Heart left ventricle (tissue), 16 donors: ENCODE results near the gene ABCC3. TPM values are rescaled to one million over a fixed set of nuclear protein-coding genes. Genes with fewer than 3 reads are reported as not detected.

Source experiments
- ATAC-seq, 4 donors: fragments of 200-7000 bp; cut with Tn5 transposase; one replicate each; pipeline ENCODE4 v1.9.1; 2020 to 2022; ENCODE audit warnings: moderate library complexity in 4 of 4, mild to moderate bottlenecking in 3 of 4, moderate number of reproducible peaks in 1 of 4
- DNase-seq, 5 donors: peaks; one replicate each; pipeline ENCODE4 v3.0.0-alpha.2; 2020
- H3K27ac ChIP-seq, 12 donors: fragments of 200-600 bp; sonication (generic) in 4 of 12; one replicate each; pipeline versions ENCODE4 v1.5.0 to v1.8.0; 2016 to 2022; ENCODE audit warnings: mild to moderate bottlenecking in 2 of 12
- H3K27me3 ChIP-seq, 9 donors: fragments of 200-600 bp; sonication (generic) in 2 of 9; one replicate each; pipeline versions ENCODE4 v1.5.1 to v1.8.0; 2016 to 2022; ENCODE audit warnings: mild to moderate bottlenecking in 3 of 9
- H3K36me3 ChIP-seq, 9 donors: fragments of 200-600 bp; sonication (generic) in 2 of 9; one replicate each; pipeline versions ENCODE4 v1.5.0 to v1.8.0; 2018 to 2022; ENCODE audit warnings: mild to moderate bottlenecking in 2 of 9
- H3K4me1 ChIP-seq, 12 donors: fragments of 200-600 bp; sonication (generic) in 4 of 12; one replicate each; pipeline versions ENCODE4 v1.5.0 to v1.8.0; 2016 to 2022; ENCODE audit warnings: mild to moderate bottlenecking in 3 of 12
- H3K4me3 ChIP-seq, 12 donors: fragments of 200-600 bp; sonication (generic) in 4 of 12; one replicate each; pipeline versions ENCODE4 v1.5.0 to v1.8.0; 2017 to 2022; ENCODE audit warnings: mild to moderate bottlenecking in 9 of 12, moderate library complexity in 4 of 12
- H3K9me3 ChIP-seq, 12 donors: fragments of 200-600 bp; sonication (generic) in 4 of 12; one replicate each; pipeline versions ENCODE4 v1.5.0 to v1.8.0; 2016 to 2022; ENCODE audit warnings: mild to moderate bottlenecking in 1 of 12
- POLR2A ChIP-seq, 2 donors: fragments of 450-650 bp; IDR thresholded peaks; one replicate each; pipeline ENCODE4 v1.6.1; 2017; ENCODE audit warnings: antibody characterized with exemption in 2 of 2, mild to moderate bottlenecking in 2 of 2, moderate library complexity in 2 of 2
- WGBS, 4 donors: extraction: QIAGEN DNeasy Blood & Tissue Kit in 2 of 4; methylation state at CpG; one replicate each; pipeline versions ENCODE4 v1.1.5 to v1.1.7; 2013 to 2018; 5-methylcytosine and 5-hydroxymethylcytosine counted together
- intact Hi-C, 10 donors: fragments of 100-400 bp; cut with DNase I; formaldehyde crosslinking; loops; one replicate each; pipeline versions ENCODE4 v1.11.1 to v1.14.2; 2022
- polyA plus RNA-seq, 2 donors: library from polyadenylated mRNA; stranded (reverse); fragments of 200-250 nt; gene quantifications; one replicate each; pipeline ENCODE4 v1.2.3, GENCODE V29; 2013
- total RNA-seq, 9 donors: library from RNA; depleted of rRNA in 2 of 9; stranded (reverse); fragments of >200 nt in 2 of 9; fragmentation: NEBNext Ultra II Directional in 3 of 9; extraction: Animal tissue kit (Norgen Biotek cat#: 25700) in 3 of 9; gene quantifications; one replicate each; pipeline versions ENCODE4 v1.1.0 to v1.2.4, GENCODE V29; 2016 to 2023
- TF ChIP-seq, protein P1 (sequence below), 12 donors: fragments of 200-600 bp; sonication (generic) in 4 of 12; IDR thresholded peaks; one replicate each; pipeline versions ENCODE4 v1.5.0 to v1.8.0; 2018 to 2022; ENCODE audit warnings: antibody characterized with exemption in 12 of 12, mild to moderate bottlenecking in 5 of 12
- donor health status: ischemic (EF 13 %, LVEDD 7.1; RV severe dilation, severe dysfunction).
- donor health status: healthy with polysubstance abuse.
- donor health status: DM: no; HTN: yes; CAD: no.
- donor health status: DM: no; HTN: no; CAD: no.
- donor health status: ischemic (EF 25% LVEDD 6.9; RV normal size, moderate dysfunction).
- donor health status: ischemic (EF 25% LVEDD 5.7; RV mildly dilated, moderate dysfunction).
- donor health status: healthy.
- donor health status: DM: yes; HTN: yes; CAD: no.
- donor health status: ischemic (EF 35%, LVEDD 5.7; RV mildly dilated, moderate dysfunction).
- donor health status: nonischemic (EF 11% LVEDD 7.7; RV severe dilation, severe dysfunction).
- donor health status: DM: yes; HTN: yes; CAD: no.
- donor health status: PGD.
- donor health status: ischemic (EF 29% LVEDD 5.4; RV normal size, mild dysfunction).
- donor health status: nonischemic (EF 23%, LVEDD 6.1; RV moderate dilation, normal function).

Gene ABCC3
- total and polyA plus RNA-seq, 11 donors, result 0.20 to 21.6 (median 1.3) TPM; not detected in 1

DNA sequence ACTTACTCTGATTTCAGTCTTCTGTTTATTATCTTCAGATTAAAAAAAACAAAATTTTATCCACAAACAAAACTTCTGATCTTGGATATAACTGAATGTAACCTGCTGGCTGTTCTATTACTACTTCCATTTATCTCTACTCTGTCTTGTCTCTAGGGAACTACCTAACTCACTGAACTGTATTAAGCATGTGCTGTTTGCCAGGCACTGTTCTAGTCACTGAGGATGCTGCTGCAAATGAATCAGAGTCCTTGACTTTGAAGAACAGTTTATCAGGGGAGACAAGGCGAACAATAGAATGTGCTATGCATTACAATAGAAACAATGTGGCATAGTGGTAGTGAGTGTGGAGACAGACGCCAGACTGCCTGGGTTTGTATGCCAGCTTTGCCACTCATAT, 75.3 kb downstream of the ABCC3 start:
- ATAC-seq, result no peak
- Histone ChIP-seq H3K4me1 (peaks cover 0 to 46% (median 30%) of the 10 kb centered on the region in 12 donors), H3K36me3 (peaks cover 0 to 5% (median 0%) of the 10 kb centered on the region in 9 donors), H3K4me3 (no peak overlapping the region), H3K9me3 (no peaks in the 10 kb centered on the region), H3K27ac (peak overlapping the region in 6 of 12 donors; percentile 97 to 100 (median 98)), H3K27me3 (no peaks in the 10 kb centered on the region)
- WGBS, 4 donors, result 87 to 92% (median 90%) methylated on average over 2 of the region's 2 CpGs
- DNase-seq, result no peak
- TF ChIP-seq, protein P1, sequence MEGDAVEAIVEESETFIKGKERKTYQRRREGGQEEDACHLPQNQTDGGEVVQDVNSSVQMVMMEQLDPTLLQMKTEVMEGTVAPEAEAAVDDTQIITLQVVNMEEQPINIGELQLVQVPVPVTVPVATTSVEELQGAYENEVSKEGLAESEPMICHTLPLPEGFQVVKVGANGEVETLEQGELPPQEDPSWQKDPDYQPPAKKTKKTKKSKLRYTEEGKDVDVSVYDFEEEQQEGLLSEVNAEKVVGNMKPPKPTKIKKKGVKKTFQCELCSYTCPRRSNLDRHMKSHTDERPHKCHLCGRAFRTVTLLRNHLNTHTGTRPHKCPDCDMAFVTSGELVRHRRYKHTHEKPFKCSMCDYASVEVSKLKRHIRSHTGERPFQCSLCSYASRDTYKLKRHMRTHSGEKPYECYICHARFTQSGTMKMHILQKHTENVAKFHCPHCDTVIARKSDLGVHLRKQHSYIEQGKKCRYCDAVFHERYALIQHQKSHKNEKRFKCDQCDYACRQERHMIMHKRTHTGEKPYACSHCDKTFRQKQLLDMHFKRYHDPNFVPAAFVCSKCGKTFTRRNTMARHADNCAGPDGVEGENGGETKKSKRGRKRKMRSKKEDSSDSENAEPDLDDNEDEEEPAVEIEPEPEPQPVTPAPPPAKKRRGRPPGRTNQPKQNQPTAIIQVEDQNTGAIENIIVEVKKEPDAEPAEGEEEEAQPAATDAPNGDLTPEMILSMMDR (IDR thresholded peaks at IDR 0.05), result no peak
- no peak for TF ChIP-seq POLR2A (IDR thresholded peaks at IDR 0.05)
- intact Hi-C loops, result no loop called here

DNA sequence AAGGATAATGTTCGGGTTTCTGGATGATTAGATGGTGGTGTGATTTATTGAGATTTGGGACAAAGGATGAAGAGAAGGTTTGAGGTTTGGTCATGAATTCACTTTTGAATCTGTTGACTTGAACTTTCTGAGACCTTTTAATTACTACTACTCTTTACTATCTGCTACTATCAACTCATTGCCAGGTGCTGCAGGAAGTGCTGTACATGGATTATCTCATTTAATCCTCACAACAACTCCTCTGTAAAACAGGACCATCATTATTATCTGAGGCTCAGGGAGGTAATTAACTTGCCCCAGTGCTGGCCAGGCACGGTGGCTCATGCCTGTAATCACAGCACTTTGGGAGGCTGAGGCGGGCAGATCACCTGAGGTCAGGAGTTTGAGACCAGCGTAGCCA, 76.0 kb downstream of the ABCC3 start:
- no peak overlapping the region for H3K27ac ChIP-seq
- no peaks in the 10 kb centered on the region for H3K27me3 ChIP-seq
- TF ChIP-seq POLR2A (IDR thresholded peaks at IDR 0.05), result no peak
- TF ChIP-seq, protein P1 (IDR thresholded peaks at IDR 0.05), result no peak
- ATAC-seq, result no peak
- no peak for DNase-seq
- H3K4me3 ChIP-seq, result no peak overlapping the region
- peaks cover 0 to 40% (median 30%) of the 10 kb centered on the region in 12 donors for H3K4me1 ChIP-seq
- intact Hi-C loops, result no loop called here
- WGBS, 4 donors, result 82 to 89% (median 87%) methylated on average over 4 of the region's 4 CpGs
- no peaks in the 10 kb centered on the region for H3K9me3 ChIP-seq
- peaks cover 0 to 4% (median 0%) of the 10 kb centered on the region in 9 donors for H3K36me3 ChIP-seq

DNA sequence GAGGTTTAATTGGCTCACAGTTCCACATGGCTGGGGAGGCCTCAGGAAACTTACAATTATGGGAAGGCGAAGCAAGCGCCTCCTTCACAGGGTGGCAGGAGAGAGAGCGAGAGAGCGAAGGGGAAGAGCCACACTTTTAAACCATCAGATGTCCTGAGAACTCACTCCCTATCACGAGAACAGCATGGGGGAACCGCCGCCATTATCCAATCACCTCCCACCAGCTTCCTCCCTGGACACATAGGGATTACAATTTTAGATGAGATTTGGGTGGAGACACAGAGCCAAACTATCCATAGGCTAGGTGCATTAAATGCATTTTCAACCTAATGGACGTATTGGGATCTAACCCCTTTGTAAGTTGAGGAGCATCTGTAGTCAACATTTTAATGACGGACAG, 78.0 kb downstream of the ABCC3 start:
- no peak overlapping the region for H3K27ac ChIP-seq
- DNase-seq (no peak), ATAC-seq (no peak)
- H3K36me3 ChIP-seq, result no peaks in the 10 kb centered on the region
- H3K4me3 ChIP-seq, result no peak overlapping the region
- H3K27me3 ChIP-seq, result no peaks in the 10 kb centered on the region
- H3K4me1 ChIP-seq, result peaks cover 0 to 41% (median 17%) of the 10 kb centered on the region in 12 donors
- intact Hi-C loops, result no loop called here
- no peaks in the 10 kb centered on the region for H3K9me3 ChIP-seq
- 77 to 80% (median 79%) methylated on average over 9 of the region's 9 CpGs for WGBS, 4 donors
- TF ChIP-seq, protein P1 (IDR thresholded peaks at IDR 0.05), result no peak
- no peak for TF ChIP-seq POLR2A (IDR thresholded peaks at IDR 0.05)

DNA sequence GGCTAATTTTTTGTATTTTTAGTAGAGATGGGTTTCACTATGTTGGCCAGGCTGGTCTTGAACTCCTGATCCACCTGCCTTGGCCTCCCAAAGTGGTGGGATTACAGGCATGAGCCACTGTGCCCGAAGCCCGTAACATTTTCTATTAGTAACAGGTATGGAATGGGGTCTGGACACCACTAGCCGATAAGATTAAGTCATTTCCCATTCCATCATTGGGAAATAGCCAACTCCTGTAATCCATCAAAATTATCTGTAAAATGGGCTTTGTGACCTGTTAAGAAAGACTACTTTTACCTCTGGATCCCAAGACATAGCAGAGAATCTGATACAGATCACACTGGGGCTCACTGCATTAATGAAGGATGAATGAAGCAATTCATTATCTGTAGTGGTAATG, 80.8 kb downstream of the ABCC3 start:
- Histone ChIP-seq H3K27ac (no peak overlapping the region), H3K9me3 (no peaks in the 10 kb centered on the region), H3K4me1 (peaks cover 0 to 15% (median 5%) of the 10 kb centered on the region in 12 donors), H3K4me3 (no peak overlapping the region), H3K36me3 (no peaks in the 10 kb centered on the region), H3K27me3 (no peaks in the 10 kb centered on the region)
- ATAC-seq, result no peak
- DNase-seq, result no peak
- TF ChIP-seq POLR2A (IDR thresholded peaks at IDR 0.05), result no peak
- TF ChIP-seq, protein P1 (IDR thresholded peaks at IDR 0.05), result no peak
- 84 to 92% (median 86%) methylated on average over 3 of the region's 3 CpGs for WGBS, 4 donors
- intact Hi-C loops, result no loop called here
